Testis (tissue), 3 donors: Measurements from ENCODE around the gene COPS2. TPM values are rescaled to one million over a fixed set of nuclear protein-coding genes. Genes with fewer than 3 reads are reported as not detected.

Experiments
- DNase-seq: peaks from one replicate; pipeline ENCODE4 v3.0.0-alpha.2; 2019
- H3K27ac ChIP-seq, 2 donors: fragments of 200-600 bp; sonication (generic); one replicate each; pipeline ENCODE4 v1.5.1; 2019
- H3K27me3 ChIP-seq: fragments of 200-600 bp; sonication (generic); one replicate; pipeline ENCODE4 v1.5.1; 2019
- H3K36me3 ChIP-seq: fragments of 200-600 bp; sonication (generic); one replicate; pipeline ENCODE4 v1.5.1; 2017; ENCODE audit warnings: low read depth; ENCODE audit errors: missing control alignments
- H3K4me1 ChIP-seq: fragments of 200-600 bp; sonication (generic); one replicate; pipeline ENCODE4 v1.5.1; 2019
- H3K4me3 ChIP-seq, 2 donors: fragments of 200-600 bp; sonication (generic); one replicate each; pipeline ENCODE4 v1.5.1; 2017 to 2019
- H3K9me3 ChIP-seq: fragments of 200-600 bp; sonication (generic); one replicate; pipeline ENCODE4 v1.5.1; 2017
- CTCF ChIP-seq, 3 experiments: fragments of 450-650 bp in 2 of 3; fragments of 200-600 bp in 1 of 3; sonication (generic) in 1 of 3; IDR thresholded peaks; one replicate each; pipeline ENCODE4 v1.5.1; 2016 to 2019; ENCODE audit warnings: antibody characterized with exemption in 3 of 3, mild to moderate bottlenecking in 2 of 3, moderate library complexity in 1 of 3
- POLR2A ChIP-seq: fragments of 450-650 bp; IDR thresholded peaks from one replicate; pipeline ENCODE4 v1.6.1; 2017; ENCODE audit warnings: antibody characterized with exemption, mild to moderate bottlenecking, moderate library complexity
- WGBS, 2 donors: methylation state at CpG; one replicate each; pipeline ENCODE4 v1.1.5; 2018; 5-methylcytosine and 5-hydroxymethylcytosine counted together
- intact Hi-C: fragments of 100-400 bp; cut with DNase I; formaldehyde crosslinking; loops from one replicate; pipeline ENCODE4 v1.15.1; 2023; ENCODE audit warnings: low total_unique reads
- polyA plus RNA-seq: library from polyadenylated mRNA; stranded (reverse); fragments of 350-450 nt; fragmentation: Illumina TruSeq; extraction: RNeasy Lipid Tissue Mini Kit (QIAGEN cat#74804); gene quantifications from one replicate; pipeline ENCODE4 v1.2.3, GENCODE V29; 2014; ENCODE audit warnings: low read depth, low replicate concordance; ENCODE audit not compliant: insufficient read depth
- total RNA-seq, 2 donors: library from RNA; depleted of rRNA; stranded (reverse); fragments of >200 nt; gene quantifications; one replicate each; pipeline ENCODE4 v1.2.3, GENCODE V29; 2016

COPS2 gene
- total and polyA plus RNA-seq, 3 donors from 2014 or later = 55.4 to 65.0 (median 62.4) TPM

GRCh38 chr15:49124371-49124770 lies 31.0 kb downstream of the COPS2 start:
- intact Hi-C loops = no loop called here
- no peak for TF ChIP-seq CTCF (IDR thresholded peaks at IDR 0.05)
- no peak for TF ChIP-seq POLR2A
- Histone ChIP-seq H3K27me3 (no peaks in the 10 kb centered on the region), H3K36me3 (no peaks in the 10 kb centered on the region), H3K4me3 (no peak overlapping the region), H3K4me1 (no peaks in the 10 kb centered on the region), H3K27ac (no peak overlapping the region), H3K9me3 (no peaks in the 10 kb centered on the region)
- no peak for DNase-seq
- 61 to 71% methylated on average over 2 of the region's 2 CpGs for WGBS, 2 donors

GRCh38 chr15:49122541-49123062 lies 32.8 kb downstream of the COPS2 start:
- Histone ChIP-seq H3K4me1 (no peaks in the 10 kb centered on the region), H3K4me3 (no peak overlapping the region), H3K27me3 (no peaks in the 10 kb centered on the region), H3K36me3 (no peaks in the 10 kb centered on the region), H3K27ac (no peak overlapping the region), H3K9me3 (no peaks in the 10 kb centered on the region)
- WGBS, 2 donors = 48 to 75% methylated on average over 1 of the region's 1 CpG
- no peak for TF ChIP-seq POLR2A
- TF ChIP-seq CTCF (IDR thresholded peaks at IDR 0.05) = no peak
- DNase-seq = no peak
- intact Hi-C loops = no loop called here

GRCh38 chr15:49121901-49122300 lies 33.5 kb downstream of the COPS2 start:
- intact Hi-C loops = no loop called here
- no peak for DNase-seq

GRCh38 chr15:49120832-49121231 lies 34.6 kb downstream of the COPS2 start:
- WGBS, 2 donors = 82 to 85% methylated on average over 4 of the region's 4 CpGs
- H3K9me3 ChIP-seq = no peaks in the 10 kb centered on the region
- no peak for DNase-seq
- no peak for TF ChIP-seq POLR2A
- TF ChIP-seq CTCF (IDR thresholded peaks at IDR 0.05) = no peak
- H3K27ac ChIP-seq = no peak overlapping the region
- H3K36me3 ChIP-seq = no peaks in the 10 kb centered on the region
- H3K4me1 ChIP-seq = no peaks in the 10 kb centered on the region
- intact Hi-C loops = no loop called here
- H3K27me3 ChIP-seq = no peaks in the 10 kb centered on the region
- no peak overlapping the region for H3K4me3 ChIP-seq

More at GRCh38 chr15:49121901-49122300, 33.5 kb downstream of the COPS2 start:
- Histone ChIP-seq H3K9me3 (no peaks in the 10 kb centered on the region), H3K27me3 (no peaks in the 10 kb centered on the region), H3K4me3 (no peak overlapping the region), H3K4me1 (no peaks in the 10 kb centered on the region), H3K36me3 (no peaks in the 10 kb centered on the region), H3K27ac (no peak overlapping the region)
- WGBS, 2 donors = 71 to 92% methylated on average over 1 of the region's 1 CpG
- TF ChIP-seq POLR2A (no peak), CTCF (IDR thresholded peaks at IDR 0.05) (no peak)

- H3K36me3 ChIP-seq = no peaks in the 10 kb centered on the region
- intact Hi-C loops = no loop called here
- no peaks in the 10 kb centered on the region for H3K9me3 ChIP-seq
- H3K27ac ChIP-seq = no peak overlapping the region
- H3K4me1 ChIP-seq = no peaks in the 10 kb centered on the region
- WGBS, 2 donors = 92 to 96% methylated on average over 4 of the region's 4 CpGs
- no peak overlapping the region for H3K4me3 ChIP-seq
- no peak for TF ChIP-seq POLR2A
- no peak for TF ChIP-seq CTCF (IDR thresholded peaks at IDR 0.05)
- H3K27me3 ChIP-seq = no peaks in the 10 kb centered on the region
- no peak for DNase-seq
Observed at GRCh38 chr15:49116108-49116857, 39.1 kb downstream of the COPS2 start.
